Thyroid gland (tissue), 4 donors: ENCODE measurements around the gene EGR1.

Source experiments
- POLR2A ChIP-seq, 2 donors: fragments of 450-650 bp; IDR thresholded peaks; one replicate each; pipeline ENCODE4 v1.6.1; 2017; ENCODE audit warnings: antibody characterized with exemption in 2 of 2, mild to moderate bottlenecking in 2 of 2, moderate library complexity in 1 of 2
- TF ChIP-seq, protein P1 (sequence below), 6 experiments: fragments of 200-600 bp in 3 of 6; fragments of 450-650 bp in 3 of 6; sonication (generic) in 3 of 6; IDR thresholded peaks; one replicate each; pipeline ENCODE4 v1.5.1; 2016 to 2019; ENCODE audit warnings: antibody characterized with exemption in 6 of 6, mild to moderate bottlenecking in 2 of 6, inconsistent platforms in 1 of 6, moderate library complexity in 1 of 6

DNA sequence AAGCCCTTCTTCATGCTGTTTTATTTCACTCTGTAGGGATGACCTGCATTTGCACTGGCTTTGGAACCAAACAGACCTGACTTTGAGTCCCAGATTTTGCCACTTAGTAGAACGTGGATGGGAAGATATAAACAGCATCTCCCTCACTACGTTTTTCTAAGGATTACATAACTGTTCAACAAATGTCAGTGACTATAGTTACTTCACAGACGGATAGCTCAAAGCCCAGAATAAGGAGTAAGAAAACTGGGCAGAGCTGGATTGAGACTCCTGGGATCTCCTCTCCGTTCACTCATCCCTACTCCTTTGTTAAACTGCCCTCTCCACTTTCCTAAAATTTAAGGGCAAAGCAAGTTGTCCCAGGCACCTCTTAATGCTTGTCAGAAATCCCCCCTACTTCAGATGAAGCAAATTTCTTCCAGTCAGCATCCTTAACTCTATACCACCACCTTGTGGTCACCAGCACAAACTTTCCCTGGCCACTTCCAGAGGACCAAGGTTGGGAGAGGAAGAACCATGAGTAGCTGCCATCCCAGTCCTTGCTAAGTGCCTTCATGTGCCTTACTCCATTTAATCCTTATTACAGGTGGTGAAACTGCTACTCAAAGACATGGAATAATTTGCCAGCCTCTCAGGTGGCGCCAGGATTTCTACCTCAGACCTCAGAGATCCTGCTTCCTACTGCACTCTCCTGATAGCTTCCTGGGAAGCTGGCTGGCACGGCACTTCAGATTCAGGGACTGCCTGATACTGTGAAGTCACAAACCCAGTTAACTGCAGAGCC, 38.4 kb downstream of the EGR1 start:
- TF ChIP-seq, protein P1, sequence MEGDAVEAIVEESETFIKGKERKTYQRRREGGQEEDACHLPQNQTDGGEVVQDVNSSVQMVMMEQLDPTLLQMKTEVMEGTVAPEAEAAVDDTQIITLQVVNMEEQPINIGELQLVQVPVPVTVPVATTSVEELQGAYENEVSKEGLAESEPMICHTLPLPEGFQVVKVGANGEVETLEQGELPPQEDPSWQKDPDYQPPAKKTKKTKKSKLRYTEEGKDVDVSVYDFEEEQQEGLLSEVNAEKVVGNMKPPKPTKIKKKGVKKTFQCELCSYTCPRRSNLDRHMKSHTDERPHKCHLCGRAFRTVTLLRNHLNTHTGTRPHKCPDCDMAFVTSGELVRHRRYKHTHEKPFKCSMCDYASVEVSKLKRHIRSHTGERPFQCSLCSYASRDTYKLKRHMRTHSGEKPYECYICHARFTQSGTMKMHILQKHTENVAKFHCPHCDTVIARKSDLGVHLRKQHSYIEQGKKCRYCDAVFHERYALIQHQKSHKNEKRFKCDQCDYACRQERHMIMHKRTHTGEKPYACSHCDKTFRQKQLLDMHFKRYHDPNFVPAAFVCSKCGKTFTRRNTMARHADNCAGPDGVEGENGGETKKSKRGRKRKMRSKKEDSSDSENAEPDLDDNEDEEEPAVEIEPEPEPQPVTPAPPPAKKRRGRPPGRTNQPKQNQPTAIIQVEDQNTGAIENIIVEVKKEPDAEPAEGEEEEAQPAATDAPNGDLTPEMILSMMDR (IDR thresholded peaks at IDR 0.05), result peak; percentile 50 to 90 (median 76)
- no peak for TF ChIP-seq POLR2A (IDR thresholded peaks at IDR 0.05)
